ENCODE measurements around the gene GSTK1.

GRCh38 chr7:143318661-143319060, 55.4 kb downstream of the GSTK1 start:
- no peak for TF ChIP-seq CTCF (IDR thresholded peaks at IDR 0.05)
- TF ChIP-seq POLR2AphosphoS5 (IDR thresholded peaks at IDR 0.05) = no peak
- TF ChIP-seq POLR2A (IDR thresholded peaks at IDR 0.05) = no peak
